NB4 (cell line): Measurements from ENCODE around the gene TMUB2.
A peak's percentile ranks its signal among the peaks of the same experiment; 100 is the strongest.
"Not testable (repeated sequence)": the region's sequence is repeated elsewhere in the genome, so short reads cannot be mapped to it uniquely, and the experiment has no call there.

Experiments used
- DNase-seq: peaks from one replicate; pipeline ENCODE4 v3.0.0; 2010; ENCODE audit warnings: low read depth
- H3K4me3 ChIP-seq: one replicate; pipeline ENCODE4 v1.5.1; 2011; ENCODE audit warnings: mild to moderate bottlenecking, low read depth, low read length, moderate library complexity
- MYC ChIP-seq: IDR thresholded peaks from 2 replicates; pipeline ENCODE4 v1.6.1; 2011; ENCODE audit warnings: low read depth, low read length
- POLR2A ChIP-seq: IDR thresholded peaks from 2 replicates; pipeline ENCODE4 v1.6.1; 2011; ENCODE audit warnings: mild to moderate bottlenecking; ENCODE audit not compliant: insufficient read length; ENCODE audit errors: extremely low read depth
- TF ChIP-seq, protein P1 (sequence below): IDR thresholded peaks from one replicate; pipeline ENCODE4 v1.5.1; 2012; ENCODE audit warnings: low read depth, low read length
- TF ChIP-seq, protein P2 (sequence below): IDR thresholded peaks from 2 replicates; pipeline ENCODE4 v1.6.1; 2011; ENCODE audit warnings: low read depth, low read length

Gene TMUB2

DNA sequence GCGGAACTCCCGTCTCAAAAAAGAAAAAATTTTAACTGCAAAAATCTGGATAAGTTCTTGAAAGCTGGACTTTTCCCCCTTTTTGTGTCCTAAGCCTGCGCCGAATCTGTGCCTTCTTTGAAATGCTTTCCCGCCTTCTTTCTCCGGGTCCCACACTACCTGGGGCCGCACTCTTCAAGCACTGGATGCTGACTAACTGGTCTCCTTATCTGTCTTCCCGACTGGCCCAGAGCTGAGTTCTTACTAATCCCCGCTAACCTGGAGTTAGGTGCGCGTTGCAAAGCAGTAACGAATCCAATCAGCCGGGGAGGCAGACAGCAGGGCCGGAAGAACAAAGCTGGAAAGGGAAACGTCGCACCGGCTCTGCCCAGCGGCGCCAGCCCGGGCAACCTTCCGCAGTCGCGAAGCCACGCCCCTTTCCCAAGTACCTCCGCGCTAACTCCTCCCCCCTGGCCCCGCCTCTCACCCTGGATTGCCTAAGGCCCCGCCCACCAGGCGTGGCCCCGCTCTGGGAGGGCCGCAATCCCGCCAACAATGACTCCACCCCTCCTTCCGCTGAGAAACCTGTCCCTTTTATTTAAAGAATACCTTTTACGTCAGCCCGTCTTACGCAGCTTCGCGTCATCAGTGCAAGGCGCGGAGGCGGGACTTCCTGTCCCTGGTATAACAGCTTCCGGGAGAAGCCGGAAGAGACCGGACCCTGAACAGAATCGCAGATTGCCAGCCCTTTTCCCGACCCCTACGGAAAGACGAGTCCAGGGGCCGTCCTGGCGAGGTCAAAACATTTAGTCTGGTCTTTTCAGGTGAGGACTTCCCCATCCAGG, at the start of gene TMUB2:
Gene TMUB2 (plus strand): TSS at position 666 of the 824 bp plus-strand sequence. CDS start 737 bp downstream, outside the sequence.
- DNase-seq: peak; percentile 98
- TF ChIP-seq, protein P1, sequence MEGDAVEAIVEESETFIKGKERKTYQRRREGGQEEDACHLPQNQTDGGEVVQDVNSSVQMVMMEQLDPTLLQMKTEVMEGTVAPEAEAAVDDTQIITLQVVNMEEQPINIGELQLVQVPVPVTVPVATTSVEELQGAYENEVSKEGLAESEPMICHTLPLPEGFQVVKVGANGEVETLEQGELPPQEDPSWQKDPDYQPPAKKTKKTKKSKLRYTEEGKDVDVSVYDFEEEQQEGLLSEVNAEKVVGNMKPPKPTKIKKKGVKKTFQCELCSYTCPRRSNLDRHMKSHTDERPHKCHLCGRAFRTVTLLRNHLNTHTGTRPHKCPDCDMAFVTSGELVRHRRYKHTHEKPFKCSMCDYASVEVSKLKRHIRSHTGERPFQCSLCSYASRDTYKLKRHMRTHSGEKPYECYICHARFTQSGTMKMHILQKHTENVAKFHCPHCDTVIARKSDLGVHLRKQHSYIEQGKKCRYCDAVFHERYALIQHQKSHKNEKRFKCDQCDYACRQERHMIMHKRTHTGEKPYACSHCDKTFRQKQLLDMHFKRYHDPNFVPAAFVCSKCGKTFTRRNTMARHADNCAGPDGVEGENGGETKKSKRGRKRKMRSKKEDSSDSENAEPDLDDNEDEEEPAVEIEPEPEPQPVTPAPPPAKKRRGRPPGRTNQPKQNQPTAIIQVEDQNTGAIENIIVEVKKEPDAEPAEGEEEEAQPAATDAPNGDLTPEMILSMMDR: no peak
- TF ChIP-seq MYC (peak; percentile 62; the same call in 1 of the 2 replicates), POLR2A (peak; percentile 92)
- TF ChIP-seq, protein P2, sequence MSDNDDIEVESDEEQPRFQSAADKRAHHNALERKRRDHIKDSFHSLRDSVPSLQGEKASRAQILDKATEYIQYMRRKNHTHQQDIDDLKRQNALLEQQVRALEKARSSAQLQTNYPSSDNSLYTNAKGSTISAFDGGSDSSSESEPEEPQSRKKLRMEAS: peak; percentile 62
- peak within 1 kb of the TSS; percentile 97 for H3K4me3 ChIP-seq

DNA sequence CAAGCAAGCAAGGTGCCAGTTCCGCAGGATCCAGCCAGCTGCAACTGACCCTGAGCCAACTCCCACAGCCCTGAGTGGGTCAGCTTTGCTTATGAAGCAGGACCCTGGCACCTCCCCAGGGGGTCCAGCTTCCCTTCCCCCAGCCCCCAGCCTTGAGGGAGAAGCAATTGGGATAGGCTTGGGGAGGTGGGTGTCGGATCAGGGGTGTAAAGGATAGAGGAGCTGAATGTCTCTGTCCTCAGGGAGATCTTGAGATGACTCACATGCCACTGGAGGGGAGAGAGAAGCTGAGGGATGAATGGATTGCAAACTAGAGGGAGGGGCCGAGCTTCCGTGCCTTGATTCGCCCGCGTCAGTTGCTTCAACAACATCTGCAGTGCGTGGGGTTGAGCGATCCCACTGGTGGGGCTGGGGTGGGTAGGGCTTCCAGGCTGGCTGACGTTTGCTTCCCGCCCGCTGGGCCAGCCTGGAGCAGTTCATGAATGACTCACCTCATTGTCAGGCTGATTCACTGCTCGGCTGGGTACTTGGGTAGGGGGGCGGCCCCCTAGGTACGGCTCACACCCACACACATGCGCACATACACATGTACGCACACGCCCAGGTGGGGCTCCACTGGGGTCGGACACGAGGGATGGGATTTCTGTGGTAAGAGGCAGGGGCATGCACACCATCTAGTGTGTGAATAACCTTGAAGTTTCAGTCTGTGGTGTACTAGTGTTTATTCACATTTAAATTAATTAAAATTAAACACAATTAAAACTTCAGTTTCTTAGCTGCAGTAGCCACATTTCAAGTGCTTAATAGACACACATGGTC, 48.7 kb upstream of the TMUB2 start:
- DNase-seq: peak; percentile 94
- TF ChIP-seq, protein P2: peak; percentile 80
- TF ChIP-seq MYC: peak; percentile 81
- peak; percentile 13 for TF ChIP-seq POLR2A
- TF ChIP-seq, protein P1: no peak
- H3K4me3 ChIP-seq: peak overlapping the region; percentile 32

DNA sequence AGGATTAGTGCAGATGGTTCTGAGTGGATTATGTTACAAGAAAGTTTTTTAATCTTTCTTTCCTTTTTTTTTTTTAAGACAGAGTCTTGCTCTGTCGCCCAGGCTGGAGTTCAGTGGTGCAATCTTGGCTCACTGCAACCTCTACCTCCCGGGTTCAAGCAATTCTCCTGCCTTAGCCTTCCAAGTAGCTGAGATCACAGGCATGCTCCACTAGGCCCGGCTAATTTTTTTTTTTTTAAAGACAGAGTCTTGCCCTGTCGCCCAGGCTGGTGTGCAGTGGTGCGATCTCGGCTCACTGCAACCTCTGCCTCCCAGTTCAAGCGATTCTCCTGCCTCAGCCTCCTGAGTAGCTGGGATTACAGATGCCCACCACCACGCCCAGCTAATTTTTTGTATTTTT, 42.9 kb upstream of the TMUB2 start:
- not testable (repeated sequence) for H3K4me3 ChIP-seq, DNase-seq

DNA sequence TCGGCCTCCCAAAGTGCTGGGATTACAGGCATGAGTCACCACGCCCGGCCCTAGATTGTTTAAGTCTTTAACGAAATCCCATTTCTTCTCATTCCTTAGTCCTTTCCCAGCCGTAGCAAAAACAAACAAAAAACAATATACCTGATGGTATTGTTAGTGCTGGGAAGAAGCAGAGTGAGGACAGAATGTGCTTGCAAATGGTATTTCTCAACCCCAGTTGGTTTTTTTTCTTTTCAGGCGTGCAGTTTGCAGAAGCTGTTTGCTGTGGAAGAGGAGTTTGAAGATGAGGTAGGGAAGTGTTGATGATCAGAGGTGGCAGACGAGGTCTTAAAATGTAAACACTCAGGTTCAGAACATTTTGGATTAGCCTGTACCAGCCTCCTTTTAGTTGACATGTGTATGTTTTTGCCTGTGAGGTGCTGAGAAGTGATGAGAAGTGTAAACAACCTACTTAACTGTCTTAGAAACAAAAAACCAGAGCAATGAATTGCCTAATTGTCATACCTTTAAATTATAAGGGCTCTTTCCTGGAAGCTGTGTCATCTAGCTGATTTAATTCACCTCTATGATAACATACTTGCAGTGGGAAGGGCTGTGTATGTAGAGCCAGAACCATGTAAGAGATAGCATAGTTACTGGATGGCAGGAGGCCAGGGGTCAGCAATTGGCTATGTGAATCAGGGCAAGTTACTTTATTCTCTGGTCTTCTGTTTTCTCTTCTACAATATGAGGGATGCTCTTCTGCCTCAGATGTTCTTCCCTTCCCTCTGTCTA, 41.6 kb upstream of the TMUB2 start:
- H3K4me3 ChIP-seq: no peak overlapping the region
- no peak for DNase-seq
- TF ChIP-seq POLR2A: no peak
- TF ChIP-seq, protein P1: no peak
- no peak for TF ChIP-seq MYC
- TF ChIP-seq, protein P2: no peak

DNA sequence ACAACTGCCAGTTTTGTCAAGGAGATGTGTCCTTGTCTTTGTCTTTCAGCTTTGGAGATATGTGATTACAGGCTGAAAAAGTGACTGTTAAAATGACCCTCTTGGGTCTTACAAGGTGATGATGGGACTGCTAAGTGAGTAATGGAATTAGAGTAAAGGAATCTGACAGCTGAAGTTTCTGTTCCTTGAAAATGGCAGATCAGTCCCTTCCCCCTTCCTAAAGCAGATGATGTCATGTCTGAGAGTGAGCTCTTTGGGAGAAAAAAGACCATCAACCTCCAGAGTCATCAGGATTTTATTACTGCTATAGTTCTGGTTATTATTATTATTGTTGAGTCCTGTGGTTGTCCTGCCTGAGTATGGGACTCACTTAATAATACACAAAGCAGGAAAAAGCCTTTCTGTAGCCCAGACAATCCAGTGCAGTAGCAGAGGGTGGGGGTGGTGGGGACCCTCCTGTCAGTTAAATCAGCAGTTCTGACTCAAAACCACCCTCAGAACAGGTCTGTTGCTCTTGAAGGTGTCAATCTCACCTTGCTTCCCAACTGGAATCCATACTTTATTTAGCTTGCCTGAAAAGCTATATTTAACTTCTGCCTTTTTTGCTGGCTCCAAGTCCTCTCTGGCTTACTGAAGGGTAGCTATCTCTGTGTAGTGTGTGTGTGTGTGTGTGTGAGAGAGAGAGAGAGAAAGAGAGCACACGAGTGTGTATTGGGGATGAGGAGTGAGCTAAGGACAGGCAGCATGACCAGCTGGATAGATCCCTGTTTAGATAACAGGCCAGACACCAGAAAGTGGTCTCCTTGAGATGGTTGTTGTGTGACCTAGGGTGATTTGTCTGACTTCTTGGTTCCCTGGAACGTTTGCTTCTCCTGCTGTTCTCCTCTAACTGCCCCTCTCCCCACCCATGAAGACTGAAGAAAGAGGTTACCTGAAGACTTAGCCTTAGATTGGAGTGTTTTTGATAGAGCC, 40.1 kb upstream of the TMUB2 start:
- TF ChIP-seq MYC (no peak), POLR2A (no peak)
- TF ChIP-seq, protein P2: no peak
- TF ChIP-seq, protein P1: no peak
- DNase-seq: no peak
- no peak overlapping the region for H3K4me3 ChIP-seq
